Epidermal melanocyte (primary cell): ENCODE measurements around the gene KDELR1.
"Not testable (repeated sequence)": the region's sequence is repeated elsewhere in the genome, so short reads cannot be mapped to it uniquely, and the experiment has no call there.

ENCODE experiments used
- DNase-seq: peaks from one replicate; pipeline ENCODE4 v3.0.0; 2011; ENCODE audit warnings: low spot score; ENCODE audit not compliant: insufficient read length

KDELR1 gene

GRCh38 chr19:48397263-48398101, 6.1 kb upstream of the KDELR1 start:
- DNase-seq, result no peak

GRCh38 chr19:48396824-48397176, 5.4 kb upstream of the KDELR1 start:
- no peak for DNase-seq

- DNase-seq, result no peak
Measured at GRCh38 chr19:48396016-48396823, 4.9 kb upstream of the KDELR1 start.

GRCh38 chr19:48395499-48395898, 4.1 kb upstream of the KDELR1 start:
- no peak for DNase-seq

- no peak for DNase-seq
Measured at GRCh38 chr19:48395170-48395455, 3.8 kb upstream of the KDELR1 start.

GRCh38 chr19:48394331-48395169, 3.2 kb upstream of the KDELR1 start:
- DNase-seq, result no peak

- no peak for DNase-seq
Measured at GRCh38 chr19:48393559-48394330, 2.4 kb upstream of the KDELR1 start, which contains the start of gene GRIN2D. Gene GRIN2D (plus strand): TSS chr19:48393668. CDS start chr19:48398393, 4,725 bp downstream.

- DNase-seq, result no peak
Measured at GRCh38 chr19:48392860-48393558, 1.7 kb upstream of the KDELR1 start.

- not testable (repeated sequence) for DNase-seq
Measured at GRCh38 chr19:48392006-48392344, 624 bp upstream of the KDELR1 start.

- DNase-seq, result no peak
Measured at GRCh38 chr19:48390188-48391099, 907 bp downstream of the KDELR1 start.

- DNase-seq, result no peak
Measured at GRCh38 chr19:48386981-48387380, 4.4 kb downstream of the KDELR1 start.

- DNase-seq, result no peak
Measured at GRCh38 chr19:48385461-48386087, 5.8 kb downstream of the KDELR1 start.

GRCh38 chr19:48382286-48382685, 9.1 kb downstream of the KDELR1 start:
- DNase-seq, result no peak

GRCh38 chr19:48381178-48381950, 10.0 kb downstream of the KDELR1 start:
- DNase-seq, result no peak

- no peak for DNase-seq
Measured at GRCh38 chr19:48379058-48379457, 12.3 kb downstream of the KDELR1 start.

- DNase-seq, result no peak
Measured at GRCh38 chr19:48378194-48378570, 13.2 kb downstream of the KDELR1 start.

- no peak for DNase-seq
Measured at GRCh38 chr19:48373567-48373966, 17.8 kb downstream of the KDELR1 start.

- DNase-seq, result no peak
Measured at GRCh38 chr19:48372904-48373303, 18.4 kb downstream of the KDELR1 start.
